ENCODE results near the gene IMMP2L.

The IMMP2L gene

DNA sequence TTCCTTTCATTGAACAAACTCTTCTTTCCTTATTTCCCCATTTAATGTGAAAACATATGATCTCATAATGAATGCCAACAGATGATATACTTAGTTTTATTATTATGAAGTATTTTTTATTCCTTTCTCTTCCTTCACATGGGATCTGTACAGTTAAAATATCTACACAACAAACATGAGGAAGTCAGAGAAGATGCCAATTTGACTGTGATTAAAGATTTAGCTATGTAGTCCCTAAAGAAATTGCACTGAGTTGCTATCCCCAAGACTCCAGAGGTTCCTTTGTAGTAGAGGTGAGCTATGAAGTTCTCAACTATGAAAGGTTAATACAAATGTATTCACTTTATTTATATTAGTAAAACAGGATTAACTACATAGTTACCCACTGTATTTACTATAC, 532.0 kb downstream of the IMMP2L start:
- peak; percentile 21 for DNase-seq (ENCODE audit: low read depth)
- no peak overlapping the region for H3K4me3 ChIP-seq (replicated peaks; ENCODE audit: low read depth, low read length)
- TF ChIP-seq, protein P1, sequence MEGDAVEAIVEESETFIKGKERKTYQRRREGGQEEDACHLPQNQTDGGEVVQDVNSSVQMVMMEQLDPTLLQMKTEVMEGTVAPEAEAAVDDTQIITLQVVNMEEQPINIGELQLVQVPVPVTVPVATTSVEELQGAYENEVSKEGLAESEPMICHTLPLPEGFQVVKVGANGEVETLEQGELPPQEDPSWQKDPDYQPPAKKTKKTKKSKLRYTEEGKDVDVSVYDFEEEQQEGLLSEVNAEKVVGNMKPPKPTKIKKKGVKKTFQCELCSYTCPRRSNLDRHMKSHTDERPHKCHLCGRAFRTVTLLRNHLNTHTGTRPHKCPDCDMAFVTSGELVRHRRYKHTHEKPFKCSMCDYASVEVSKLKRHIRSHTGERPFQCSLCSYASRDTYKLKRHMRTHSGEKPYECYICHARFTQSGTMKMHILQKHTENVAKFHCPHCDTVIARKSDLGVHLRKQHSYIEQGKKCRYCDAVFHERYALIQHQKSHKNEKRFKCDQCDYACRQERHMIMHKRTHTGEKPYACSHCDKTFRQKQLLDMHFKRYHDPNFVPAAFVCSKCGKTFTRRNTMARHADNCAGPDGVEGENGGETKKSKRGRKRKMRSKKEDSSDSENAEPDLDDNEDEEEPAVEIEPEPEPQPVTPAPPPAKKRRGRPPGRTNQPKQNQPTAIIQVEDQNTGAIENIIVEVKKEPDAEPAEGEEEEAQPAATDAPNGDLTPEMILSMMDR (IDR thresholded peaks at IDR 0.05; ENCODE audit: low read length, missing control alignments): no peak

DNA sequence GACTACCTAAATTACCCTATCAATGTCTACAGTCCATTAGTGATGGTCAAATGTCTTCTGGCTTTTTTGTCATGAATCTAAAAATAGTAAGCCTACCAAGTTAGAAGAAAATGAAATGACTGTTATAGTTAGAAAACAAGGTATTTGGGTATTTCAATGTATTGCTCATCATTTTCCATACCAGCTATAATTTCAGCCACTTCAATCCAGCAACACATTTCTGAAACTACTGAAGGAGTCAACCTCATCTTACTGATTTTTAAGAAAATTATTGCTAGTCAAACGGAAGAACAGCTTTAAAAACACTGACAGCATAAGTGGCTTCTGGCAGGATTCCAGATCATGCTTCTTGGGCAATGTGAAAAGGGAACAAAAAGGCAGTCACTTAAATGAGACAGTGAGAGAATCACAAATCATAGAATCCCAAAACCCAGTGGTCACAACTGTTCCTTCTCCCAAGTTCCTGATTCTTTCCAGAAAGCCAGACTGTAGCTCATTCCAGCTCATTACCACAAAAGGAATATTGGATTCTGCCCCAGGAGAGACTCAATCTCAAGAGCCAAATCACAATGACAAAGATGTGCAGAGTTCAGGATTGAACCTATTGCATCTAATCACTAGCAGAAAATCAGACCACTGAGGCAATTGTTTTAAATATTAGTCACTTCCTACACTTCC, 532.6 kb downstream of the IMMP2L start:
- no peak overlapping the region for H3K4me3 ChIP-seq (replicated peaks; ENCODE audit: low read depth, low read length)

DNA sequence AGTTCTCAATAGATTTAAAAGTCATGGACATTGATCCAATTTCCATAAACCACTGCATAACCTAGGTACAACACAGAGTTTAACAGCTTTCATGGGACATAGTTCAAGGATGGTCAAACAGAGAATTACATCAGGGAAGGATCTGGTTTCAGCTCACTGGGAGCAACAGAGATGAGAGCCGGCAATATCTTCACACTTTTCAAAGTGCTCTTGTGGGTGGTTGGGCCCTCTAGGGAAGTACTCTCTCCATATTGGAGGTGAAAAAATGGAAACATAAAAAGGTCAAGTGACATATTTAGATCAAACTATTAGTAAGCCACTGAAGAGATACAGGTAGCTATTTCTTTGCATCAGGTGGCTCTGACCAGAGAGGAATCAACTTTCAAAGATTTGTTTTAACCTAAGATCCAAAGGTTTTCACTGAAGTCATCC, 533.1 kb downstream of the IMMP2L start:
- TF ChIP-seq, protein P1 (IDR thresholded peaks at IDR 0.05; ENCODE audit: low read length, missing control alignments): no peak
- DNase-seq (ENCODE audit: low read depth): no peak
- H3K4me3 ChIP-seq (replicated peaks; ENCODE audit: low read depth, low read length): no peak overlapping the region

More for the DNA sequence above, 532.6 kb downstream of the IMMP2L start:
- TF ChIP-seq, protein P1 (IDR thresholded peaks at IDR 0.05; ENCODE audit: low read length, missing control alignments): no peak
- DNase-seq (ENCODE audit: low read depth): peak; percentile 63

DNA sequence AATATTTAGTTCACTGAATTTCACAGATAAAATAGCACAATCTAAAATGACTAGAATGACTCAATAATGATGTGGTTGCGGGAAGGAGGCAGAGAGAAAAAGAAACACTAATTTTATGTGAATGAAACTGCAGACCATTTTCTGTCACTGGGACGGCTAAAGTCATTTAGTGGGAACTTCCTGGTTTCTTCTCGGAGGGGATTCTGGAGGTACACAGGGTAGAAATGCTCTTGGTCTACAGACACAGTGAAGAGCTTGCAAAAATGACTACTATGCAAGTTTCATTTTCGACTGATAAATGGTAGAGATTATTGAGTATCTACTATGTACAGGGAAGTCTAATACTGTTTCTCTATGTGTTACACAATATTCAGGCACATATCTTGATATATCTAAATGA, 534.9 kb downstream of the IMMP2L start:
- DNase-seq (ENCODE audit: low read depth): no peak
- no peak overlapping the region for H3K4me3 ChIP-seq (replicated peaks; ENCODE audit: low read depth, low read length)
- TF ChIP-seq, protein P1 (IDR thresholded peaks at IDR 0.05; ENCODE audit: low read length, missing control alignments): no peak

DNA sequence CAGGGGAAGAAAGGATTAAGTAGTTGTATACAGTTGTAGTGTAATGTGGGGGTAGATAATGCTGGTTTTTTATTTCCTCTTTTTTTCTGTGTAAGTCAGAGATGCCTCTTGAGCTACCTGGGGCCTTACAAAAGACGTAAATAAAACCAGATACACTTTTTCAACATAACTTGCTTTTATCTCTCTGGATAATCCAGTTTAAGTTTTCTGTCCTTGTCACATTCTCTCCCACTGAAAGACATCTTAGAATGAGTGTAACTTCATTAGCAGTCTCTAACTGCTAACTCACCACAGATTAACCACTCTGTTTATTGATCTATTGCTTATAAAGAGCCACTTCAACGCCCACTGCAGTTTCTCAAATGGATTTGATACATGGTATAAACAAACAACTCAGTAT, 535.5 kb downstream of the IMMP2L start:
- TF ChIP-seq, protein P1 (IDR thresholded peaks at IDR 0.05; ENCODE audit: low read length, missing control alignments): no peak
- no peak for DNase-seq (ENCODE audit: low read depth)
- H3K4me3 ChIP-seq (replicated peaks; ENCODE audit: low read depth, low read length): no peak overlapping the region

DNA sequence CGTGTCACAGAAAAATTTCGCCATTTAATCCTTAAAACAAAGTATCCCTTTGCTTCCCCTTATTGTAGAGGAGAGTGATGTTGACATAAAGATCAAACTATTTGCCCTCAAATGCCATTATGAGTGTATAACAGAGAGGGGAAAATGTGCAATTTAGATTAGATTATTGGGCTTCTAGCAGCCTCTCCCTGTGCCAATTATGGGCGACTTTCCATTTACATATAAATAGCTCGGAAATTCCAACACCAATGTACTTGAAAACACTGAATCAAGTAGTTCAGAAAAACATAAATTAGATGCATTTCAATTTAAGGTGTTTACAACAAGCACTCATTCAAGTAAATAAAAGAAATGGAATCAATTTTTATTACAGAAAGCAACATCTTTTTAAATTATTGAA, 535.9 kb downstream of the IMMP2L start:
- DNase-seq (ENCODE audit: low read depth): no peak
- TF ChIP-seq, protein P1 (IDR thresholded peaks at IDR 0.05; ENCODE audit: low read length, missing control alignments): no peak
- no peak overlapping the region for H3K4me3 ChIP-seq (replicated peaks; ENCODE audit: low read depth, low read length)

DNA sequence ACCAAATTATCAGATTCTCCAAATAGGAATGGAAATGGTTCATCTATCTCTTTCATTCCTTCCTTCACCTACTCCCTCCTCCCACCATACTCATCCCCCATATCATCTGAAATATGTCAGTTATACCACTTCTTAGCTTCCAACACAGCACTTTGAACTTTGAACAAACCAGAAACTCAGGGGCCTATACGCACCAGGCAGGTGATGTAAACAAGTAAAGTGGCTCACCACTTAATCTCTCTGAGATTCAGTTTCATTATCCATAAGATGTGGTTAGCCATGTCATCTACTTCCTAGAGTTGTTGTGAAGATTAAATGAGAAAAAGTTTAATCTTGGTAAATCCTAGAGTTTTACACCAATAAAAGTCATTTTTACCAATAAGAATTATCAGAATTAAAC, 537.3 kb downstream of the IMMP2L start:
- DNase-seq (ENCODE audit: low read depth): no peak
- H3K4me3 ChIP-seq (replicated peaks; ENCODE audit: low read depth, low read length): no peak overlapping the region
- TF ChIP-seq, protein P1 (IDR thresholded peaks at IDR 0.05; ENCODE audit: low read length, missing control alignments): no peak

All from fibroblast of pulmonary artery (primary cell).